K562 (cell line): Measurements from ENCODE around the gene PRICKLE3. TPM values are rescaled to one million over a fixed set of nuclear protein-coding genes. Genes with fewer than 3 reads are reported as not detected.
A peak's percentile ranks its signal among the peaks of the same experiment; 100 is the strongest.
"Not testable (repeated sequence)": the region's sequence is repeated elsewhere in the genome, so short reads cannot be mapped to it uniquely, and the experiment has no call there.

Experiments used
- ID3 ChIP-seq, 2 experiments: fragments of 250-450 bp in 1 of 2; fragments of 450-650 bp in 1 of 2; sonication (Bioruptor Pico) in 1 of 2; IDR thresholded peaks; 2 replicates each; pipeline versions ENCODE4 v1.6.1 to v1.8.0; 2016 to 2021; ENCODE audit warnings: mild to moderate bottlenecking in 2 of 2, moderate library complexity in 2 of 2, missing compliant biosample characterization in 1 of 2, missing genetic modification characterization in 1 of 2
- MITF ChIP-seq: IDR thresholded peaks from 2 replicates; pipeline ENCODE4 v1.6.1; 2014; ENCODE audit warnings: antibody characterized with exemption
- NCOR1 ChIP-seq: fragments of 450-650 bp; IDR thresholded peaks from 2 replicates; pipeline ENCODE4 v1.6.1; 2016; ENCODE audit warnings: mild to moderate bottlenecking, moderate library complexity
- NFRKB ChIP-seq: fragments of 450-650 bp; IDR thresholded peaks from 2 replicates; pipeline ENCODE4 v1.6.1; 2016; ENCODE audit warnings: low read depth
- PHB2 ChIP-seq: fragments of 450-650 bp; IDR thresholded peaks from 2 replicates; pipeline ENCODE4 v1.6.1; 2017; ENCODE audit warnings: low read depth
- POLR2A ChIP-seq: fragments of 450-650 bp; conservative IDR thresholded peaks from 2 replicates; pipeline ENCODE4 v1.6.1; 2016
- TAL1 ChIP-seq: fragments of 450-650 bp; IDR thresholded peaks from 2 replicates; pipeline ENCODE4 v1.6.1; 2016; ENCODE audit warnings: mild to moderate bottlenecking
- ZFX ChIP-seq: sonication (generic); formaldehyde crosslinking; IDR thresholded peaks from 2 replicates; pipeline ENCODE4 v1.8.0; 2022; ENCODE audit warnings: mild to moderate bottlenecking, missing genetic modification reagents, moderate library complexity
- ZNF592 ChIP-seq: fragments of 450-650 bp; IDR thresholded peaks from 2 replicates; pipeline ENCODE4 v1.6.1; 2017; ENCODE audit warnings: antibody characterized with exemption, mild to moderate bottlenecking
- polyA plus RNA-seq, 8 experiments: library from polyadenylated mRNA; depleted of rRNA in 4 of 8; stranded (reverse) in 5 of 8; unstranded in 3 of 8; fragments of >200 nt; fragmentation: Nextera tagmentation in 2 of 8; fragmentation: Illumina TruSeq in 1 of 8; extraction: Ambion mirVana in 2 of 8; extraction: Trizol in 1 of 8; gene quantifications; 2 replicates each; pipeline versions ENCODE4 v1.2.1 to v1.2.3, GENCODE V29; 2011 to 2014; ENCODE audit warnings: inconsistent platforms in 1 of 8, missing spikeins in 1 of 8
- total RNA-seq, 7 experiments: library from RNA; depleted of rRNA in 6 of 7; stranded (reverse); fragments of >200 nt in 6 of 7; fragmentation: Illumina TruSeq in 2 of 7; extraction: Trizol in 2 of 7; gene quantifications; 2 replicates each; pipeline versions ENCODE4 v1.2.1 to v1.2.3, GENCODE V29; 2011 to 2021; ENCODE audit warnings: low replicate concordance in 1 of 7

The PRICKLE3 gene
- total and polyA plus RNA-seq, 9 of the 15 experiments (the other 6 are each of a cell fraction or from before 2014, with no cell fraction given) = 1.1 to 44.3 (median 14.0) TPM

GRCh38 chrX:49148390-49149100 lies 37.6 kb downstream of the PRICKLE3 start (continued):
- not testable (repeated sequence) for TF ChIP-seq ID3 (CRISPR knock-in tag; IDR thresholded peaks at IDR 0.05)
- TF ChIP-seq ID3 (tag; IDR thresholded peaks at IDR 0.05) = 0 out of 2 replicates have a peak, but pooled peaks have one; percentile 25
- peak; percentile 79 for TF ChIP-seq PHB2
- TF ChIP-seq TAL1 = peak; percentile 92
- peak; percentile 70 for TF ChIP-seq POLR2A
- peak; percentile 82 for TF ChIP-seq ZNF592
- peak; percentile 64 for TF ChIP-seq ZFX (CRISPR knock-in tag)
- 0 out of 2 replicates have a peak, but pooled peaks have one; percentile 14 for TF ChIP-seq MITF
- peak; percentile 84 for TF ChIP-seq NFRKB
- TF ChIP-seq NCOR1 = peak; percentile 90
